Measurements from ENCODE around the gene RBM25. TPM values are rescaled to one million over a fixed set of nuclear protein-coding genes. Genes with fewer than 3 reads are reported as not detected.
"Not testable (repeated sequence)": the region's sequence is repeated elsewhere in the genome, so short reads cannot be mapped to it uniquely, and the experiment has no call there.

Gene RBM25
- total RNA-seq, 2 donors from 2014 or later = 52.7 to 75.8 TPM

- TF ChIP-seq CTCF (IDR thresholded peaks at IDR 0.05) (no peak), POLR2A (IDR thresholded peaks at IDR 0.05) (no peak)
- ATAC-seq (no peak), DNase-seq (no peak)
- no peaks in the 10 kb centered on the region for H3K36me3 ChIP-seq (replicated peaks in 1 of 2; ENCODE audit: insufficient read depth in 1 of 2, low read depth in 2 of 2)
- intact Hi-C loops (cut with DNase I) = no loop called here
- H3K4me3 ChIP-seq = no peak overlapping the region
- peaks cover 15% of the 10 kb centered on the region for H3K4me1 ChIP-seq
- H3K9me3 ChIP-seq = no peaks in the 10 kb centered on the region
- no peak overlapping the region for H3K27ac ChIP-seq
- H3K27me3 ChIP-seq = no peaks in the 10 kb centered on the region
Measured at GRCh38 chr14:73027984-73028383, 30.4 kb upstream of the RBM25 start.

GRCh38 chr14:73036706-73037450, 21.5 kb upstream of the RBM25 start:
- H3K9me3 ChIP-seq; H3K27ac ChIP-seq; ATAC-seq; H3K36me3 ChIP-seq (replicated peaks in 1 of 2; ENCODE audit: insufficient read depth in 1 of 2, low read depth in 2 of 2); H3K4me3 ChIP-seq; H3K4me1 ChIP-seq; intact Hi-C loops (cut with DNase I); DNase-seq; H3K27me3 ChIP-seq: not testable (repeated sequence)
- 87 to 89% methylated on average over 9 of the region's 9 CpGs for WGBS, 2 donors

- no peaks in the 10 kb centered on the region for H3K9me3 ChIP-seq
- H3K4me3 ChIP-seq = no peak overlapping the region
- H3K36me3 ChIP-seq (replicated peaks in 1 of 2; ENCODE audit: insufficient read depth in 1 of 2, low read depth in 2 of 2) = no peaks in the 10 kb centered on the region
- no peak for ATAC-seq
- WGBS, 2 donors = 100% methylated on average over 1 of the region's 1 CpG
- no peak for DNase-seq
- no peaks in the 10 kb centered on the region for H3K4me1 ChIP-seq
- no peak for TF ChIP-seq POLR2A (IDR thresholded peaks at IDR 0.05)
- intact Hi-C loops (cut with DNase I) = no loop called here
- H3K27ac ChIP-seq = no peak overlapping the region
- no peaks in the 10 kb centered on the region for H3K27me3 ChIP-seq
Measured at GRCh38 chr14:73047808-73048207, 10.5 kb upstream of the RBM25 start.

GRCh38 chr14:73049428-73049827, 8.9 kb upstream of the RBM25 start:
- Histone ChIP-seq H3K27ac (no peak overlapping the region), H3K4me1 (no peaks in the 10 kb centered on the region), H3K4me3 (no peak overlapping the region), H3K36me3 (replicated peaks in 1 of 2; ENCODE audit: insufficient read depth in 1 of 2, low read depth in 2 of 2) (no peaks in the 10 kb centered on the region), H3K9me3 (no peaks in the 10 kb centered on the region), H3K27me3 (no peaks in the 10 kb centered on the region)
- WGBS, 2 donors = 64 to 82% methylated on average over 4 of the region's 4 CpGs
- ATAC-seq = no peak
- no peak for TF ChIP-seq CTCF (IDR thresholded peaks at IDR 0.05)
- no peak for TF ChIP-seq POLR2A (IDR thresholded peaks at IDR 0.05)
- DNase-seq = no peak
- intact Hi-C loops (cut with DNase I) = no loop called here

GRCh38 chr14:73055251-73055650, 3.1 kb upstream of the RBM25 start:
- ATAC-seq = no peak
- Histone ChIP-seq H3K27me3 (no peaks in the 10 kb centered on the region), H3K9me3 (no peaks in the 10 kb centered on the region)

More at GRCh38 chr14:73055251-73055650, 3.1 kb upstream of the RBM25 start:
- Histone ChIP-seq H3K4me1 (peaks cover 14% of the 10 kb centered on the region), H3K27ac (no peak overlapping the region), H3K4me3 (no peak overlapping the region), H3K36me3 (replicated peaks in 1 of 2; ENCODE audit: insufficient read depth in 1 of 2, low read depth in 2 of 2) (no peaks in the 10 kb centered on the region)
- TF ChIP-seq CTCF (IDR thresholded peaks at IDR 0.05) (no peak), POLR2A (IDR thresholded peaks at IDR 0.05) (no peak)
- no peak for DNase-seq
- WGBS, 2 donors = 90 to 94% methylated on average over 1 of the region's 1 CpG
- intact Hi-C loops (cut with DNase I) = no loop called here

All from body of pancreas (tissue), 4 donors.